ENCODE data around the gene PAK5. TPM values are rescaled to one million over a fixed set of nuclear protein-coding genes. Genes with fewer than 3 reads are reported as not detected.

Gene PAK5
- polyA plus RNA-seq, 3 donors = 0.01 to 0.44 TPM; not detected in 1

GRCh38 chr20:9600562-9600961 is 238.3 kb downstream of the PAK5 start:
- WGBS, 3 donors = 27 to 31% (median 27%) methylated on average over 1 of the region's 1 CpG
- no peak overlapping the region for H3K27ac ChIP-seq (ENCODE audit: low read depth, low read length)

GRCh38 chr20:9597547-9597946 is 241.3 kb downstream of the PAK5 start:
- 78 to 90% (median 83%) methylated on average over 4 of the region's 4 CpGs for WGBS, 3 donors
- no peak overlapping the region for H3K27ac ChIP-seq (ENCODE audit: low read depth, low read length)

- WGBS, 3 donors = 68 to 95% (median 71%) methylated on average over 1 of the region's 1 CpG
Observed at GRCh38 chr20:9595763-9596162, 243.1 kb downstream of the PAK5 start.

GRCh38 chr20:9594284-9594875 is 244.5 kb downstream of the PAK5 start:
- H3K27ac ChIP-seq (ENCODE audit: low read depth, low read length) = no peak overlapping the region

More at GRCh38 chr20:9595763-9596162, 243.1 kb downstream of the PAK5 start:
- H3K27ac ChIP-seq (ENCODE audit: low read depth, low read length) = no peak overlapping the region

GRCh38 chr20:9592419-9592818 is 246.5 kb downstream of the PAK5 start:
- no peak overlapping the region for H3K27ac ChIP-seq (ENCODE audit: low read depth, low read length)
- 53 to 57% (median 54%) methylated on average over 1 of the region's 1 CpG for WGBS, 3 donors

More at GRCh38 chr20:9594284-9594875, 244.5 kb downstream of the PAK5 start:
- 18 to 72% (median 72%) methylated on average over 1 of the region's 1 CpG for WGBS, 3 donors

GRCh38 chr20:9591080-9591479 is 247.8 kb downstream of the PAK5 start:
- no peak overlapping the region for H3K27ac ChIP-seq (ENCODE audit: low read depth, low read length)

- WGBS, 3 donors = 42 to 76% (median 55%) methylated on average over 1 of the region's 1 CpG
Observed at GRCh38 chr20:9590189-9590588, 248.7 kb downstream of the PAK5 start.

GRCh38 chr20:9588706-9589105 is 250.2 kb downstream of the PAK5 start:
- WGBS, 3 donors = 68 to 100% (median 75%) methylated on average over 1 of the region's 1 CpG

More at GRCh38 chr20:9590189-9590588, 248.7 kb downstream of the PAK5 start:
- no peak overlapping the region for H3K27ac ChIP-seq (ENCODE audit: low read depth, low read length)

GRCh38 chr20:9583151-9583550 is 255.7 kb downstream of the PAK5 start:
- H3K27ac ChIP-seq (ENCODE audit: low read depth, low read length) = no peak overlapping the region

More at GRCh38 chr20:9588706-9589105, 250.2 kb downstream of the PAK5 start:
- no peak overlapping the region for H3K27ac ChIP-seq (ENCODE audit: low read depth, low read length)

GRCh38 chr20:9582137-9582536 is 256.7 kb downstream of the PAK5 start:
- WGBS, 3 donors = 82 to 87% (median 84%) methylated on average over 5 of the region's 5 CpGs
- no peak overlapping the region for H3K27ac ChIP-seq (ENCODE audit: low read depth, low read length)

GRCh38 chr20:9581509-9581908 is 257.4 kb downstream of the PAK5 start:
- no peak overlapping the region for H3K27ac ChIP-seq (ENCODE audit: low read depth, low read length)
- 57 to 76% (median 57%) methylated on average over 4 of the region's 4 CpGs for WGBS, 3 donors

GRCh38 chr20:9578594-9578993 is 260.3 kb downstream of the PAK5 start:
- H3K27ac ChIP-seq (ENCODE audit: low read depth, low read length) = no peak overlapping the region
- WGBS, 3 donors = 33 to 65% (median 35%) methylated on average over 2 of the region's 2 CpGs

GRCh38 chr20:9577397-9577796 is 261.5 kb downstream of the PAK5 start:
- no peak overlapping the region for H3K27ac ChIP-seq (ENCODE audit: low read depth, low read length)
- 81 to 84% (median 84%) methylated on average over 7 of the region's 7 CpGs for WGBS, 3 donors

GRCh38 chr20:9576695-9577094 is 262.2 kb downstream of the PAK5 start:
- 86 to 93% (median 91%) methylated on average over 4 of the region's 4 CpGs for WGBS, 3 donors
- H3K27ac ChIP-seq (ENCODE audit: low read depth, low read length) = no peak overlapping the region

GRCh38 chr20:9575836-9576235 is 263.0 kb downstream of the PAK5 start:
- 29 to 100% (median 79%) methylated on average over 1 of the region's 1 CpG for WGBS, 3 donors
- H3K27ac ChIP-seq (ENCODE audit: low read depth, low read length) = no peak overlapping the region

- no peak overlapping the region for H3K27ac ChIP-seq (ENCODE audit: low read depth, low read length)
- 70 to 76% (median 75%) methylated on average over 3 of the region's 3 CpGs for WGBS, 3 donors
Observed at GRCh38 chr20:9574776-9575175, 264.1 kb downstream of the PAK5 start.

- WGBS, 3 donors = 61 to 70% (median 66%) methylated on average over 7 of the region's 7 CpGs
- H3K27ac ChIP-seq (ENCODE audit: low read depth, low read length) = no peak overlapping the region
Observed at GRCh38 chr20:9574181-9574580, 264.7 kb downstream of the PAK5 start.

GRCh38 chr20:9573335-9574151 is 265.3 kb downstream of the PAK5 start:
- H3K27ac ChIP-seq (ENCODE audit: low read depth, low read length) = no peak overlapping the region
- WGBS, 3 donors = 36 to 46% (median 42%) methylated on average over 13 of the region's 13 CpGs

- WGBS, 3 donors = 18 to 23% (median 18%) methylated on average over 2 of the region's 2 CpGs
Observed at GRCh38 chr20:9572670-9573069, 266.2 kb downstream of the PAK5 start.

GRCh38 chr20:9571783-9572182 is 267.1 kb downstream of the PAK5 start:
- no peak overlapping the region for H3K27ac ChIP-seq (ENCODE audit: low read depth, low read length)
- 49 to 57% (median 54%) methylated on average over 3 of the region's 3 CpGs for whole genome bisulfite sequencing, 3 donors

More at GRCh38 chr20:9572670-9573069, 266.2 kb downstream of the PAK5 start:
- no peak overlapping the region for H3K27ac ChIP-seq (ENCODE audit: low read depth, low read length)
